Measurements from ENCODE around the gene ZNF660.
"Not testable (repeated sequence)": the region's sequence is repeated elsewhere in the genome, so short reads cannot be mapped to it uniquely, and the experiment has no call there.

DNA sequence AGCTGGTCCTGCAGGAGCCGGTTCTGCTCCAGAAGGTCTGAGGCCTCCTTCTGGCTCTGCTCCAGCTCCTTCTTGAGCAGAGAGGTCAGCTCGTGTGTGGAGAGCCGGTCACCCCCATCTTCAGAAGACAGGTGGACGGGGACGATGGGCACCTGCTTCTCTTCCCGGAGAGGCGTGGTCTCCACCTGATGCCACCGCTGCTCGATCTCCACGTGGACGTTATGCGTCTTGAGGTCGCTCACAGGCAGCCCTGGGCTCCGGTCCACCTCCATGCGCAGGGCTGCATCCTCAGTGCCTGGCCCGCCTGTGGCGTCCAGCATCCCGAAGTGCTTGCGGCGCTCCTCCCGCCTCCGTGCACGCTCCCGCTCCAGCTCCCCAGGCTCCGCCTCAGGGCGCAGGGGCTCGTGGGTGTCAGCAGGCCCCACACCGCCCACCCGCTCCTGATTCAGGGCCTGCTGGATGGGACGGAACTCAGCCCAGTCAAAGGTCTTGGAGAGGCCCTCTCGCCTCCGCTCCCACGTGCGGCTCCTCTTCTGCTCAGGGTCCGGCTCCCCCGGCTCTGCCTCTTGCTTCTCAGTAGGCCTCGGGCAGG is 5.7 kb upstream of the ZNF660 start:
- TF ChIP-seq EZH2phosphoT487 (IDR thresholded peaks at IDR 0.05; ENCODE audit: borderline replicate concordance, low read length), result not testable (repeated sequence)
- TF ChIP-seq, protein P1, sequence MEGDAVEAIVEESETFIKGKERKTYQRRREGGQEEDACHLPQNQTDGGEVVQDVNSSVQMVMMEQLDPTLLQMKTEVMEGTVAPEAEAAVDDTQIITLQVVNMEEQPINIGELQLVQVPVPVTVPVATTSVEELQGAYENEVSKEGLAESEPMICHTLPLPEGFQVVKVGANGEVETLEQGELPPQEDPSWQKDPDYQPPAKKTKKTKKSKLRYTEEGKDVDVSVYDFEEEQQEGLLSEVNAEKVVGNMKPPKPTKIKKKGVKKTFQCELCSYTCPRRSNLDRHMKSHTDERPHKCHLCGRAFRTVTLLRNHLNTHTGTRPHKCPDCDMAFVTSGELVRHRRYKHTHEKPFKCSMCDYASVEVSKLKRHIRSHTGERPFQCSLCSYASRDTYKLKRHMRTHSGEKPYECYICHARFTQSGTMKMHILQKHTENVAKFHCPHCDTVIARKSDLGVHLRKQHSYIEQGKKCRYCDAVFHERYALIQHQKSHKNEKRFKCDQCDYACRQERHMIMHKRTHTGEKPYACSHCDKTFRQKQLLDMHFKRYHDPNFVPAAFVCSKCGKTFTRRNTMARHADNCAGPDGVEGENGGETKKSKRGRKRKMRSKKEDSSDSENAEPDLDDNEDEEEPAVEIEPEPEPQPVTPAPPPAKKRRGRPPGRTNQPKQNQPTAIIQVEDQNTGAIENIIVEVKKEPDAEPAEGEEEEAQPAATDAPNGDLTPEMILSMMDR (IDR thresholded peaks at IDR 0.05; ENCODE audit: low read depth, low read length, poor library complexity, severe bottlenecking), result not testable (repeated sequence)

Measured in DOHH2 (cell line).